Measurements from ENCODE around the gene DHRSX. TPM values are rescaled to one million over a fixed set of nuclear protein-coding genes. Genes with fewer than 3 reads are reported as not detected.
"Not testable (repeated sequence)": the region's sequence is repeated elsewhere in the genome, so short reads cannot be mapped to it uniquely, and the experiment has no call there.

The DHRSX gene
- total RNA-seq, 1 donor from 2014 or later, result 18.5 TPM

- DNase-seq (ENCODE audit: low spot score), result not testable (repeated sequence)
These were observed 286.5 kb downstream of the DHRSX start for GRCh38 chrX:2214138-2214823.

- DNase-seq (ENCODE audit: low spot score), result not testable (repeated sequence)
These were observed 289.1 kb downstream of the DHRSX start for GRCh38 chrX:2211667-2212066.

DNA sequence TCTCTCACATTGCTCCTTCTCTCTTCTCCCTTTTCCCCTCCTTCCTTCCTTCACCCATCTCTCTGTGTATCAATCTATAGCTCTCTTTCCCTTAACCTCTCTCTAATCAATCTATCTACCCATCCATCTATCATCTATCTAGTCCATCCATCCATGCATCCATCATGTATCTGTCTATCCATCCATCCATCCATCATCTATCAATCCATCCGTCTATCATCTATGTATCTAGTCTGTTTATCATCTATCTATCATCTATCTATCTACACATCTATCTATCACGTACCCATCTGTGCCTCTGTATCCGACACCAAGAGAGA lies 307.5 kb downstream of the DHRSX start:
- DNase-seq (ENCODE audit: low spot score), result no peak

DNA sequence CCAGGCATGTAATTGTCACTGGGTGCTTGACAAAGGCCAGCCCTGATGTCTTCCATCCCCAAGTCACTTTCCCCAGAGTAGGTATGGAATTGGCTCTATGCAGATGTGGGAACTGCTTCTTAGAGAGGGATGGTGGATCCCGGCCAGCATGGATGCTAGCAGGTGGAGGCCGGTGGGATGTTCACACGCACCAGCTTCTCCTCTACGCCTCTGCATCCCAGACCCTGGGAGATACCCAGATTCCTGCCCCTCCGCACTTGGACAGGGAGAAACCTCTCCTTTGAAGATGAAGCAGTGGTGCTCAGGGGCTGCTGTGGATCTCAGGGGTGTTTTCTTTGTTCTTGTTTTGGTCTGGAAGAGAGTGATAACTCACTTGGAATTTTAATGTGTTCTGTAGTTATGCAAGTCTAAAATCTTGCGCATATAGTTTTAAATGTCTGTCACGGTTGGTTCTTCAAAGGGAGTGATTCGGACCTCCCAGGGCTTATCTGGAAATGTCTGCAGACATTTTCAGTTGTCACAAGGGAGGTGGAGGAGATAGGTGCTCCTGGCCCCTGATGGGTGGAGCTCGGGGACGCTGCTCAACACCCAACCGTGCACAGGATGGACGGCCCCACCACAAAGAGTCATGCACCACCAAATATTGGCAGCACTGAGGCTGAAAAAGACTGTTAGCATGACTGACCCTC lies 308.0 kb downstream of the DHRSX start:
- DNase-seq (ENCODE audit: low spot score), result no peak

DNA sequence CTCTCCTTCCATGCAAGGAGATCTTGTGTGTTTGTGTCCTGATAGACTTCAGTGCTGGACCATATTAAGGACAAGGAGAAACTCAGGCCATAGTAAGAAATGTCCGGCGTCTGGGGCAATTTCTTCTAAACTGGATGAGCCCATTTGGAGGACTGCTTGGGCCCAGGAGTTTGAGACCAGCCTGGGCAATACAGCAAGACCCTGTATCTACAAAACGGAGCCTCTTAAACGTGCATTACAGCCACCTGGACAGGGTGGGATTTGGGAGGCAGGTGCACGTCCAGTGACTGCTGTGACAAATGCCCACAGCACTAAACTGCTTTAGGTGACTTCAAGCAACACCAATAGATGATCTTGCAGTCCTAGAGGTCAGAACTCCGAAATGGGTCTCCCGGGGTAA lies 311.9 kb downstream of the DHRSX start:
- no peak for DNase-seq (ENCODE audit: low spot score)

DNA sequence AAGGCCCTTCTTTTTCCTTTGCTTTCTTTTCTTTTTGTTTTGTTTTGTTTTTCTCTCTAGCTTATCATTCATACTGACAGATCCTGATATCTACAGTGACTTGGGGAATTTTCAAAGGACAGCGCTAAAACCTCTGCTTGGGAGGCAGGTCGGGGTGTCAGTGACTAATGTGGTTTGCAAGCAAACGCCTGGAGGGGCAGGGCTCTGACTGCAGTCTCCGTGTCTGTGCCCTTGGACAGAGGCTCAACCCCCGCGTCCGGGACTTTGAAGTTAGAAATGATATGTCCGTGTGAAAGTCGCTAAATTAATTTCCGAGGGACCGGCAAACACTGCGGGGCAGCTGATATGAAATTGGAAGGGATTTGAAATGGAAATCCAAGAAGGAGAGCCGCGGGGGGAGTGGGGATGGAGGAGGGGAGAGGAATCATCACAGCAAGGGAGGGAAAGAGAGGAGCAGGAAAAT lies 312.4 kb downstream of the DHRSX start:
- DNase-seq (ENCODE audit: low spot score), result no peak

- DNase-seq (ENCODE audit: low spot score), result no peak
These were observed 313.2 kb downstream of the DHRSX start for GRCh38 chrX:2187352-2188115.

GRCh38 chrX:2185341-2186082 lies 315.3 kb downstream of the DHRSX start:
- DNase-seq (ENCODE audit: low spot score), result no peak

DNA sequence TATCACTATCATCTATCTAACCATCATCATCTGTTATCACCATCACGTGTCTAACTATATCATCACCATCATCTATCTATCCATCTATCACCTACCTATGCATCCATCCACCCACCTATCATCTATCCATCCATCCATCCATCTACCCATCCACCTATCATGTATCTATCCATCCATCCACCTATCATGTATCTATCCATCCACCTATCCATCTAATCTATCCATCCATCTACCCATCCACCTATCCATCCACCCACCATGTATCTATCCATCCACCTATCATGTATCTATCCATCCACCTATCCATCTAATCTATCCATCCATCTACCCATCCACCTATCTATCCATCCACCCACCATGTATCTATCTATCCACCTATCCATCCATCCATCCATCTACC lies 316.7 kb downstream of the DHRSX start:
- no peak for DNase-seq (ENCODE audit: low spot score)

- DNase-seq (ENCODE audit: low spot score), result no peak
These were observed 317.5 kb downstream of the DHRSX start for GRCh38 chrX:2183193-2183725.

GRCh38 chrX:2177541-2177940 lies 323.2 kb downstream of the DHRSX start:
- DNase-seq (ENCODE audit: low spot score), result no peak

DNA sequence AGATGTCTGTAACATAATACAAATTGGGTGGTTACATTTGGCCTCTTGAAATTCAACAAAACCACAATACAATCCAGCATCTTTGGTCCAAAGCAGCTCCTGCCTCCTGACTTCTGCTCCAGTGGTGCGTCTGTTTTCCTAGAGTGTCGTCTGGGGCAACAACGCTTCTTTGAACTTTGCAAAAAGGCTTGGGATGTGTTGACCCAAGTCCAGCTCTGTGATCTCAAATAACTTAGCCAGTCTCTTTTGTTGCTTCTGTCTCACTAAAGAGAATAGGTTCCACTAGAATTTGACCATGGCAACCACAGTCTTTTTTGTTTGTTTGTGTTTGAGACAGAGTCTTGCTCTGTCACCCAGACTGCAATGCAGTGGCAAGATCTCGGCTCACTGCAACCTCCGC lies 324.0 kb downstream of the DHRSX start:
- DNase-seq (ENCODE audit: low spot score), result no peak

DNA sequence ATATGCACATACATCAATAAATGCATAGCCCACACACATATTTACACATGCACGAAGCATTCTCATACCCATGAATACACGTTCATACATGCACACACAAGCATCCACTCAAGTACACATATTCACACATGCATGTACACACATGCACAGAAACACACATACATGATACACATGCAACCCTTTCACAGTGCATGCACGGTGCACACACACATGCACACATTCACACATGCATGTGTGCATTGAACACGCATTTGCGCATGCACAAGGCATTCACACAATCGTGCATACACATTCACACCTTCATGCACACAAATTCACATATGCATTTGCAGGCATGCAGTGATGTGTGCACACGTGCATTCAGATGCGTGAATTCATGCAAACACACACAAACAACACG lies 324.5 kb downstream of the DHRSX start:
- DNase-seq (ENCODE audit: low spot score), result no peak

GRCh38 chrX:2172359-2172758 lies 328.4 kb downstream of the DHRSX start:
- no peak for DNase-seq (ENCODE audit: low spot score)

Other genes starting within 250 kb of the DHRSX start
- 21.5 TPM for gene ZBED1, start within 50 bp of the DHRSX start, total RNA-seq
- 167 TPM for gene CD99, start 190.3 kb upstream of the DHRSX start, total RNA-seq

Data from ureter (tissue), 1 donor.